CD14-positive monocyte (primary cell): ENCODE data around the gene RFK. TPM values are rescaled to one million over a fixed set of nuclear protein-coding genes. Genes with fewer than 3 reads are reported as not detected.

Experiments
- DNase-seq, 3 donors: peaks; one replicate each; pipeline ENCODE4 v3.0.0-alpha.2; 2011 to 2022
- H2AFZ ChIP-seq: 2 replicates; pipeline ENCODE4 v1.6.0; 2012; ENCODE audit warnings: mild to moderate bottlenecking, low read depth, low read length, inconsistent platforms; ENCODE audit not compliant: insufficient read depth, poor library complexity, severe bottlenecking
- H3K27ac ChIP-seq, 2 donors: 1 replicate in 1 of 2; 2 replicates in 1 of 2; pipeline ENCODE4 v1.5.1; 2012 to 2013; ENCODE audit warnings: low read length in 2 of 2, control low read depth in 1 of 2, inconsistent platforms in 1 of 2, low read depth in 1 of 2, mild to moderate bottlenecking in 1 of 2
- H3K27me3 ChIP-seq, 2 donors: one replicate each; pipeline versions ENCODE4 v1.6.0 to v1.6.1; 2011 to 2013; ENCODE audit warnings: low read length in 2 of 2; ENCODE audit not compliant: control insufficient read depth in 2 of 2, insufficient read depth in 2 of 2
- H3K36me3 ChIP-seq, 2 donors: replicated peaks in 1 of 2; 1 replicate in 1 of 2; 2 replicates in 1 of 2; pipeline versions ENCODE4 v1.5.1 to v1.6.1; 2012 to 2013; ENCODE audit warnings: low read length in 2 of 2, control low read depth in 1 of 2, inconsistent platforms in 1 of 2, mild to moderate bottlenecking in 1 of 2; ENCODE audit not compliant: insufficient read depth in 2 of 2, control insufficient read depth in 1 of 2
- H3K4me1 ChIP-seq, 2 donors: 1 replicate in 1 of 2; 2 replicates in 1 of 2; pipeline versions ENCODE4 v1.5.1 to v1.6.1; 2012 to 2013; ENCODE audit warnings: low read length in 2 of 2, control low read depth in 1 of 2, inconsistent platforms in 1 of 2, mild to moderate bottlenecking in 1 of 2, moderate library complexity in 1 of 2; ENCODE audit not compliant: insufficient read depth in 2 of 2, control insufficient read depth in 1 of 2
- H3K4me2 ChIP-seq: replicated peaks from 2 replicates; pipeline ENCODE3; 2012; ENCODE audit warnings: low read length, moderate library complexity, mild to moderate bottlenecking; ENCODE audit not compliant: poor library complexity, severe bottlenecking; ENCODE audit errors: extremely low read depth
- H3K4me3 ChIP-seq, 3 experiments: fragments of 200-600 bp in 1 of 3; sonication (generic) in 1 of 3; replicated peaks in 1 of 3; 1 replicate in 2 of 3; 2 replicates in 1 of 3; pipeline ENCODE4 v1.5.1; 2011 to 2013; ENCODE audit warnings: low read length in 3 of 3, mild to moderate bottlenecking in 3 of 3, control low read depth in 2 of 3, low read depth in 2 of 3, inconsistent platforms in 1 of 3, moderate library complexity in 1 of 3
- H3K79me2 ChIP-seq: 2 replicates; pipeline ENCODE4 v1.6.0; 2012; ENCODE audit warnings: mild to moderate bottlenecking, control low read depth, inconsistent platforms, low read length, moderate library complexity; ENCODE audit not compliant: insufficient read depth
- H3K9ac ChIP-seq: 2 replicates; pipeline ENCODE4 v1.6.0; 2017; ENCODE audit warnings: low read length, mild to moderate bottlenecking; ENCODE audit not compliant: insufficient read depth, poor library complexity, severe bottlenecking
- H3K9me3 ChIP-seq, 2 donors: replicated peaks in 1 of 2; 1 replicate in 1 of 2; 2 replicates in 1 of 2; pipeline versions ENCODE4 v1.5.1 to v1.6.1; 2012 to 2013; ENCODE audit warnings: low read length in 2 of 2, control low read depth in 1 of 2; ENCODE audit not compliant: control insufficient read depth in 1 of 2, insufficient read depth in 1 of 2
- H4K20me1 ChIP-seq: 2 replicates; pipeline ENCODE4 v1.6.0; 2012; ENCODE audit warnings: mild to moderate bottlenecking, low read length, control low read depth, moderate library complexity; ENCODE audit not compliant: insufficient read depth
- H3K27ac Mint-ChIP-seq, 7 donors: one replicate each; pipeline ENCODE4 v1.8.0; 2020; ENCODE audit warnings: mild to moderate bottlenecking in 7 of 7, mixed read lengths in 7 of 7, moderate library complexity in 6 of 7, inconsistent platforms in 2 of 7
- H3K27me3 Mint-ChIP-seq, 3 donors: one replicate each; pipeline ENCODE4 v1.8.0; 2021 to 2022; ENCODE audit warnings: low read depth in 3 of 3, mild to moderate bottlenecking in 3 of 3, mixed read lengths in 3 of 3, moderate library complexity in 3 of 3, inconsistent platforms in 1 of 3
- H3K36me3 Mint-ChIP-seq, 2 donors: one replicate each; pipeline ENCODE4 v1.8.0; 2020; ENCODE audit warnings: mixed read lengths in 2 of 2, inconsistent platforms in 1 of 2, mild to moderate bottlenecking in 1 of 2
- H3K4me1 Mint-ChIP-seq: one replicate; pipeline ENCODE4 v1.8.0; 2020; ENCODE audit warnings: mild to moderate bottlenecking, mixed read lengths
- H3K4me3 Mint-ChIP-seq, 2 donors: one replicate each; pipeline ENCODE4 v1.8.0; 2020; ENCODE audit warnings: mild to moderate bottlenecking in 2 of 2, mixed read lengths in 2 of 2, moderate library complexity in 1 of 2
- H3K9me3 Mint-ChIP-seq, 7 donors: one replicate each; pipeline ENCODE4 v1.8.0; 2020 to 2022; ENCODE audit warnings: mixed read lengths in 7 of 7, mild to moderate bottlenecking in 6 of 7, moderate library complexity in 6 of 7, inconsistent platforms in 2 of 7
- CTCF ChIP-seq: fragments of 200-600 bp; IDR thresholded peaks from one replicate; pipeline ENCODE4 v1.8.0; 2022; ENCODE audit warnings: antibody characterized with exemption, mild to moderate bottlenecking
- WGBS: methylation state at CpG from one replicate; pipeline ENCODE4 v1.1.5; 2013; ENCODE audit warnings: missing lambda C conversion rate; ENCODE audit not compliant: insufficient coverage; 5-methylcytosine and 5-hydroxymethylcytosine counted together
- intact Hi-C, 2 donors: fragments of 100-400 bp; cut with micrococcal nuclease; formaldehyde crosslinking; loops; one replicate each; pipeline versions ENCODE4 v1.15.0 to v1.15.1; 2023
- polyA plus RNA-seq, 3 donors: library from polyadenylated mRNA; depleted of rRNA in 1 of 3; unstranded in 2 of 3; stranded (reverse) in 1 of 3; fragments of 300-500 nt in 2 of 3; fragments of >200 nt in 1 of 3; fragmentation: Illumina TruSeq in 2 of 3; gene quantifications; 1 replicate in 2 of 3; 2 replicates in 1 of 3; pipeline ENCODE4 v1.2.3, GENCODE V29; 2012 to 2021

RFK gene
- polyA plus RNA-seq, 3 donors: 5.9 to 46.6 (median 44.4) TPM

- H3K4me2 ChIP-seq: no peak overlapping the region
- no CpG with 5 or more reads among the region's 1 CpG for WGBS
- H3K27ac ChIP-seq: no peak overlapping the region
- no peak overlapping the region for H3K9ac ChIP-seq
- Mint-ChIP-seq H3K36me3 (no peaks in the 10 kb centered on the region), H3K9me3 (peaks cover 0 to 9% (median 1%) of the 10 kb centered on the region in 7 donors), H3K4me1 (no peaks in the 10 kb centered on the region), H3K4me3 (no peak overlapping the region), H3K27me3 (peaks cover 0 to 3% (median 0%) of the 10 kb centered on the region in 3 donors), H3K27ac (no peak overlapping the region)
- no peaks in the 10 kb centered on the region for H3K36me3 ChIP-seq
- H3K4me1 ChIP-seq: no peaks in the 10 kb centered on the region
- H3K79me2 ChIP-seq: no peaks in the 10 kb centered on the region
- no peak for DNase-seq
- H4K20me1 ChIP-seq: no peaks in the 10 kb centered on the region
- no peaks in the 10 kb centered on the region for H3K27me3 ChIP-seq
- H2AFZ ChIP-seq: no peak overlapping the region
- TF ChIP-seq CTCF: no peak
- no peak overlapping the region for H3K4me3 ChIP-seq
- intact Hi-C loops: no loop called here
- no peaks in the 10 kb centered on the region for H3K9me3 ChIP-seq
Measured at GRCh38 chr9:76336027-76336426, 58.2 kb downstream of the RFK start.

Other genes with a start within 250 kb of the RFK start
- gene GCNT1, start 64.8 kb upstream of the RFK start, polyA plus RNA-seq: 10 to 100 TPM in 1 of 3 donors, 1 to 10 TPM in 2; 8.4 to 15.4 (median 9.3) TPM